NCI-H526 (cell line): ENCODE measurements around the gene OR10T2.
"Not testable (repeated sequence)": the region's sequence is repeated elsewhere in the genome, so short reads cannot be mapped to it uniquely, and the experiment has no call there.

Experiments used
- DNase-seq, 2 experiments: peaks; one replicate each; lab custom pipeline; 2025; lab: John Stamatoyannopoulos, UW

OR10T2 gene

GRCh38 chr1:158355773-158356285 lies 43.4 kb downstream of the OR10T2 start:
- DNase-seq: no peak

GRCh38 chr1:158354255-158354654 lies 45.0 kb downstream of the OR10T2 start:
- no peak for DNase-seq

- no peak for DNase-seq
Observed at GRCh38 chr1:158353303-158354075, 45.8 kb downstream of the OR10T2 start, which contains the start of gene CD1E. Gene CD1E (plus strand): TSS chr1:158353894. CDS start chr1:158353989, 95 bp downstream.

- DNase-seq: not testable (repeated sequence)
Observed at GRCh38 chr1:158348946-158349345, 50.3 kb downstream of the OR10T2 start.
